OCI-LY3 (cell line): ENCODE data around the gene PCF11.
"Not testable (repeated sequence)": the region's sequence is repeated elsewhere in the genome, so short reads cannot be mapped to it uniquely, and the experiment has no call there.

Experiments
- H2AFZ ChIP-seq: fragments of 200-600, 300-600 bp; shearing (Covaris generic); 2 replicates; pipeline ENCODE4 v1.6.0; 2014; ENCODE audit warnings: antibody characterized with exemption, low read depth, low read length
- H3K27ac ChIP-seq: fragments of 200-600, 300-600 bp; sonication (generic); 2 replicates; pipeline ENCODE4 v1.5.1; 2014; ENCODE audit warnings: mild to moderate bottlenecking, low read length, moderate library complexity, mixed read lengths
- H3K27me3 ChIP-seq: fragments of 200-600, 300-600 bp; sonication (generic); 2 replicates; pipeline ENCODE4 v1.6.1; 2014; ENCODE audit warnings: low read depth, low read length, mixed read lengths
- H3K36me3 ChIP-seq: fragments of 200-600, 300-600 bp; sonication (generic); replicated peaks from 2 replicates; pipeline ENCODE3; 2014; ENCODE audit warnings: low read depth, low read length, mixed read lengths
- H3K4me1 ChIP-seq: fragments of 300-600, 200-600 bp; sonication (generic); 2 replicates; pipeline ENCODE4 v1.6.1; 2014; ENCODE audit warnings: low read length, mixed read lengths
- H3K4me2 ChIP-seq: fragments of 200-600, 300-600 bp; sonication (generic); 2 replicates; pipeline ENCODE4 v1.6.1; 2014; ENCODE audit warnings: low read length, mixed read lengths
- H3K4me3 ChIP-seq: fragments of 300-600, 200-600 bp; sonication (generic); 2 replicates; pipeline ENCODE4 v1.5.1; 2014; ENCODE audit warnings: antibody characterized with exemption, mild to moderate bottlenecking, low read length, moderate library complexity
- H3K79me2 ChIP-seq: fragments of 300-600, 200-600 bp; shearing (Covaris generic); 2 replicates; pipeline ENCODE4 v1.6.1; 2014; ENCODE audit warnings: mild to moderate bottlenecking, low read length, mixed read lengths
- H3K9ac ChIP-seq: fragments of 300-600, 200-600 bp; shearing (Covaris generic); 2 replicates; pipeline ENCODE4 v1.6.0; 2014; ENCODE audit warnings: mild to moderate bottlenecking, low read length, moderate library complexity
- H3K9me3 ChIP-seq: fragments of 200-600, 300-600 bp; shearing (Covaris generic); 2 replicates; pipeline ENCODE4 v1.6.1; 2014; ENCODE audit warnings: low read length, mixed read lengths; ENCODE audit not compliant: insufficient read depth
- H4K20me1 ChIP-seq: fragments of 200-600, 300-600 bp; sonication (generic); 2 replicates; pipeline ENCODE4 v1.6.1; 2016; ENCODE audit warnings: low read length, mixed read lengths; ENCODE audit not compliant: insufficient read depth
- CTCF ChIP-seq: fragments of 200-600, 300-600 bp; sonication (generic); IDR thresholded peaks from 2 replicates; pipeline ENCODE4 v1.5.1; 2014; ENCODE audit warnings: antibody characterized with exemption, low read length, low read depth
- EZH2phosphoT487 ChIP-seq: fragments of 200-600 bp; shearing (Covaris generic); IDR thresholded peaks from 2 replicates; pipeline ENCODE4 v1.6.1; 2018; ENCODE audit warnings: antibody characterized with exemption, mixed run types, low read depth

PCF11 gene

GRCh38 chr11:83125577-83125976, 31.4 kb upstream of the PCF11 start:
- Histone ChIP-seq H3K4me3 (no peak overlapping the region), H3K9me3 (no peaks in the 10 kb centered on the region), H4K20me1 (no peaks in the 10 kb centered on the region), H3K79me2 (no peaks in the 10 kb centered on the region), H3K27ac (no peak overlapping the region), H3K4me1 (peaks cover 9% of the 10 kb centered on the region), H3K27me3 (no peaks in the 10 kb centered on the region), H3K9ac (no peak overlapping the region), H3K4me2 (no peak overlapping the region), H2AFZ (no peak overlapping the region), H3K36me3 (no peaks in the 10 kb centered on the region)
- TF ChIP-seq EZH2phosphoT487: no peak
- TF ChIP-seq CTCF: no peak

- H2AFZ ChIP-seq: no peak overlapping the region
- no peaks in the 10 kb centered on the region for H4K20me1 ChIP-seq
- H3K79me2 ChIP-seq: no peaks in the 10 kb centered on the region
- H3K4me1 ChIP-seq: peaks cover 8% of the 10 kb centered on the region
- H3K9ac ChIP-seq: no peak overlapping the region
- H3K27ac ChIP-seq: no peak overlapping the region
- TF ChIP-seq EZH2phosphoT487 (no peak), CTCF (no peak)
- H3K9me3 ChIP-seq: no peaks in the 10 kb centered on the region
- peak overlapping the region; percentile 28 for H3K4me2 ChIP-seq
- no peaks in the 10 kb centered on the region for H3K36me3 ChIP-seq
- H3K4me3 ChIP-seq: no peak overlapping the region
- no peaks in the 10 kb centered on the region for H3K27me3 ChIP-seq
These were observed 29.7 kb upstream of the PCF11 start for GRCh38 chr11:83127310-83127637.

GRCh38 chr11:83132191-83132590, 24.7 kb upstream of the PCF11 start:
- H3K4me1 ChIP-seq: peaks cover 5% of the 10 kb centered on the region
- H4K20me1 ChIP-seq: no peaks in the 10 kb centered on the region
- H3K4me3 ChIP-seq: no peak overlapping the region
- TF ChIP-seq EZH2phosphoT487 (no peak), CTCF (no peak)
- H3K9me3 ChIP-seq: no peaks in the 10 kb centered on the region
- no peak overlapping the region for H3K27ac ChIP-seq
- H3K36me3 ChIP-seq: no peaks in the 10 kb centered on the region
- H3K4me2 ChIP-seq: no peak overlapping the region
- no peak overlapping the region for H3K9ac ChIP-seq
- no peak overlapping the region for H2AFZ ChIP-seq
- no peaks in the 10 kb centered on the region for H3K27me3 ChIP-seq
- H3K79me2 ChIP-seq: no peaks in the 10 kb centered on the region

GRCh38 chr11:83133266-83133665, 23.7 kb upstream of the PCF11 start:
- H4K20me1 ChIP-seq, H3K9ac ChIP-seq, H3K36me3 ChIP-seq, H3K27me3 ChIP-seq, H3K27ac ChIP-seq, H3K4me2 ChIP-seq, H3K79me2 ChIP-seq, H2AFZ ChIP-seq, H3K9me3 ChIP-seq, H3K4me3 ChIP-seq, H3K4me1 ChIP-seq: not testable (repeated sequence)

- Histone ChIP-seq H4K20me1 (no peaks in the 10 kb centered on the region), H2AFZ (no peak overlapping the region), H3K36me3 (no peaks in the 10 kb centered on the region), H3K27ac (no peak overlapping the region), H3K4me1 (peaks cover 20% of the 10 kb centered on the region), H3K9me3 (no peaks in the 10 kb centered on the region), H3K4me2 (no peak overlapping the region), H3K27me3 (no peaks in the 10 kb centered on the region), H3K79me2 (no peaks in the 10 kb centered on the region), H3K9ac (no peak overlapping the region), H3K4me3 (no peak overlapping the region)
- no peak for TF ChIP-seq CTCF
- no peak for TF ChIP-seq EZH2phosphoT487
These were observed 17.6 kb upstream of the PCF11 start for GRCh38 chr11:83139310-83139709.
